ENCODE measurements around the gene PLA2G4B.

DNA sequence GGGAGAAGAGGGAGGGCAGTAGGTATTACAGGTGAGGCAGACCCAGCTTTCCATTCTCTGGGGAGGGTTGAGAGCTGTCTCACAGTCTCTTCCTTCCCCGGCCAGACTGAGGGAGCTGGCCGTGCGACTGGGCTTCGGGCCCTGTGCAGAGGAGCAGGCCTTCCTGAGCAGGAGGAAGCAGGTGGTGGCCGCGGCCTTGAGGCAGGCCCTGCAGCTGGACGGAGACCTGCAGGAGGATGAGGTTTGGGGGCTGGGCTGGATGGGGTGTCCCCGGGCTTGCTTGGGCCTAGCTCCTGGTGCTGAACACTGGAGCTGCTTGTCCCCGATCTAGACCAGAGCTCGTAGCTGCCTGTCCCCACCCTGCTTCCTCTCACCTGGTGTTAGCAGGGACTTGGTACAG lies 4.9 kb downstream of the PLA2G4B start:
- TF ChIP-seq CTCF (conservative IDR thresholded peaks at IDR 0.05), result no peak
- TF ChIP-seq EZH2 (IDR thresholded peaks at IDR 0.05; ENCODE audit: low read depth), result no peak

Measured in PC-9 (cell line).